GM06990 (cell line): Measurements from ENCODE around the gene STK39.

ENCODE experiments used
- DNase-seq: peaks from one replicate; pipeline ENCODE4 v3.0.0-alpha.2; 2011; ENCODE audit not compliant: insufficient read length; ENCODE audit errors: extremely low read depth
- H3K27me3 ChIP-seq: replicated peaks from 2 replicates; pipeline ENCODE4 v1.6.0; 2011; ENCODE audit warnings: low read length; ENCODE audit not compliant: control insufficient read depth, insufficient read depth
- H3K36me3 ChIP-seq: 2 replicates; pipeline ENCODE4 v1.5.1; 2011; ENCODE audit warnings: low read length; ENCODE audit not compliant: control insufficient read depth, insufficient read depth
- H3K4me3 ChIP-seq: replicated peaks from 2 replicates; pipeline ENCODE4 v1.5.1; 2011; ENCODE audit warnings: low read depth, mild to moderate bottlenecking, control low read depth, low read length
- CTCF ChIP-seq: IDR thresholded peaks from 2 replicates; pipeline ENCODE4 v1.5.1; 2011; ENCODE audit warnings: low read length, control low read depth, mild to moderate bottlenecking, inconsistent platforms; ENCODE audit not compliant: insufficient read depth, poor library complexity, severe bottlenecking

The STK39 gene

GRCh38 chr2:168114619-168115018 lies 132.8 kb downstream of the STK39 start:
- no peaks in the 10 kb centered on the region for H3K27me3 ChIP-seq

GRCh38 chr2:168114040-168114439 lies 133.4 kb downstream of the STK39 start:
- no peak for TF ChIP-seq CTCF
- H3K4me3 ChIP-seq, result no peak overlapping the region
- H3K36me3 ChIP-seq, result no peaks in the 10 kb centered on the region
- no peaks in the 10 kb centered on the region for H3K27me3 ChIP-seq
- DNase-seq, result no peak

More at GRCh38 chr2:168114619-168115018, 132.8 kb downstream of the STK39 start:
- H3K36me3 ChIP-seq, result no peaks in the 10 kb centered on the region
- no peak for TF ChIP-seq CTCF
- DNase-seq, result no peak
- no peak overlapping the region for H3K4me3 ChIP-seq

GRCh38 chr2:168107322-168107721 lies 140.1 kb downstream of the STK39 start:
- Histone ChIP-seq H3K36me3 (no peaks in the 10 kb centered on the region), H3K27me3 (no peaks in the 10 kb centered on the region), H3K4me3 (no peak overlapping the region)
- DNase-seq, result no peak
- TF ChIP-seq CTCF, result no peak

GRCh38 chr2:168105127-168105683 lies 142.2 kb downstream of the STK39 start:
- TF ChIP-seq CTCF, result no peak
- H3K27me3 ChIP-seq, result no peaks in the 10 kb centered on the region
- no peak overlapping the region for H3K4me3 ChIP-seq
- no peak for DNase-seq
- no peaks in the 10 kb centered on the region for H3K36me3 ChIP-seq

GRCh38 chr2:168097431-168097830 lies 150.0 kb downstream of the STK39 start:
- no peak for TF ChIP-seq CTCF
- no peaks in the 10 kb centered on the region for H3K36me3 ChIP-seq
- H3K27me3 ChIP-seq, result no peaks in the 10 kb centered on the region
- no peak overlapping the region for H3K4me3 ChIP-seq
- DNase-seq, result no peak

- Histone ChIP-seq H3K27me3 (no peaks in the 10 kb centered on the region), H3K4me3 (no peak overlapping the region), H3K36me3 (no peaks in the 10 kb centered on the region)
- DNase-seq, result no peak
- no peak for TF ChIP-seq CTCF
Observed at GRCh38 chr2:168096158-168096557, 151.2 kb downstream of the STK39 start.
